Measurements from ENCODE around the gene ENOX1.

ENOX1 gene

GRCh38 chr13:43375797-43376465 lies 410.8 kb downstream of the ENOX1 start:
- Histone ChIP-seq H3K4me1 (ENCODE audit: insufficient read depth, low read length) (peaks cover 44% of the 10 kb centered on the region), H3K9ac (ENCODE audit: low read length) (no peak overlapping the region), H3K4me3 (ENCODE audit: low read depth in 1 of 2, low read length in 2 of 2) (no peak overlapping the region), H3K27ac (ENCODE audit: low read depth, low read length) (no peak overlapping the region), H3K27me3 (ENCODE audit: control insufficient read depth in 1 of 2, insufficient read depth in 2 of 2, low read length in 2 of 2) (no peaks in the 10 kb centered on the region), H3K36me3 (ENCODE audit: insufficient read depth, low read length) (no peaks in the 10 kb centered on the region), H3K9me3 (ENCODE audit: low read length) (no peaks in the 10 kb centered on the region)

GRCh38 chr13:43374621-43375020 lies 412.2 kb downstream of the ENOX1 start:
- Histone ChIP-seq H3K36me3 (ENCODE audit: insufficient read depth, low read length) (no peaks in the 10 kb centered on the region), H3K4me1 (ENCODE audit: insufficient read depth, low read length) (peaks cover 46% of the 10 kb centered on the region), H3K4me3 (ENCODE audit: low read depth in 1 of 2, low read length in 2 of 2) (no peak overlapping the region), H3K9me3 (ENCODE audit: low read length) (no peaks in the 10 kb centered on the region), H3K9ac (ENCODE audit: low read length) (no peak overlapping the region), H3K27ac (ENCODE audit: low read depth, low read length) (no peak overlapping the region), H3K27me3 (ENCODE audit: control insufficient read depth in 1 of 2, insufficient read depth in 2 of 2, low read length in 2 of 2) (no peaks in the 10 kb centered on the region)

GRCh38 chr13:43373400-43373799 lies 413.4 kb downstream of the ENOX1 start:
- H3K27ac ChIP-seq (ENCODE audit: low read depth, low read length): peak overlapping the region; percentile 46
- H3K27me3 ChIP-seq (ENCODE audit: control insufficient read depth in 1 of 2, insufficient read depth in 2 of 2, low read length in 2 of 2): no peaks in the 10 kb centered on the region
- no peak overlapping the region for H3K4me3 ChIP-seq (ENCODE audit: low read depth in 1 of 2, low read length in 2 of 2)
- no peak overlapping the region for H3K9ac ChIP-seq (ENCODE audit: low read length)
- peaks cover 49% of the 10 kb centered on the region for H3K4me1 ChIP-seq (ENCODE audit: insufficient read depth, low read length)
- H3K9me3 ChIP-seq (ENCODE audit: low read length): no peaks in the 10 kb centered on the region
- no peaks in the 10 kb centered on the region for H3K36me3 ChIP-seq (ENCODE audit: insufficient read depth, low read length)

GRCh38 chr13:43370842-43371241 lies 415.9 kb downstream of the ENOX1 start:
- Histone ChIP-seq H3K9me3 (ENCODE audit: low read length) (no peaks in the 10 kb centered on the region), H3K9ac (ENCODE audit: low read length) (no peak overlapping the region), H3K4me3 (ENCODE audit: low read depth in 1 of 2, low read length in 2 of 2) (no peak overlapping the region), H3K27ac (ENCODE audit: low read depth, low read length) (no peak overlapping the region), H3K36me3 (ENCODE audit: insufficient read depth, low read length) (no peaks in the 10 kb centered on the region), H3K4me1 (ENCODE audit: insufficient read depth, low read length) (peaks cover 57% of the 10 kb centered on the region), H3K27me3 (ENCODE audit: control insufficient read depth in 1 of 2, insufficient read depth in 2 of 2, low read length in 2 of 2) (no peaks in the 10 kb centered on the region)

GRCh38 chr13:43369319-43369718 lies 417.5 kb downstream of the ENOX1 start:
- Histone ChIP-seq H3K9ac (ENCODE audit: low read length) (no peak overlapping the region), H3K4me1 (ENCODE audit: insufficient read depth, low read length) (peaks cover 66% of the 10 kb centered on the region), H3K4me3 (ENCODE audit: low read depth in 1 of 2, low read length in 2 of 2) (no peak overlapping the region), H3K27me3 (ENCODE audit: control insufficient read depth in 1 of 2, insufficient read depth in 2 of 2, low read length in 2 of 2) (no peaks in the 10 kb centered on the region), H3K9me3 (ENCODE audit: low read length) (no peaks in the 10 kb centered on the region), H3K27ac (ENCODE audit: low read depth, low read length) (no peak overlapping the region), H3K36me3 (ENCODE audit: insufficient read depth, low read length) (no peaks in the 10 kb centered on the region)

GRCh38 chr13:43368003-43368402 lies 418.8 kb downstream of the ENOX1 start:
- no peak overlapping the region for H3K27ac ChIP-seq (ENCODE audit: low read depth, low read length)
- peak overlapping the region; percentile 1 to 23 for H3K4me3 ChIP-seq (ENCODE audit: low read depth in 1 of 2, low read length in 2 of 2)

GRCh38 chr13:43365039-43365344 lies 421.8 kb downstream of the ENOX1 start:
- no peaks in the 10 kb centered on the region for H3K9me3 ChIP-seq (ENCODE audit: low read length)
- peak overlapping the region; percentile 75 for H3K27ac ChIP-seq (ENCODE audit: low read depth, low read length)
- no peaks in the 10 kb centered on the region for H3K36me3 ChIP-seq (ENCODE audit: insufficient read depth, low read length)
- peaks cover 61% of the 10 kb centered on the region for H3K4me1 ChIP-seq (ENCODE audit: insufficient read depth, low read length)
- no peaks in the 10 kb centered on the region for H3K27me3 ChIP-seq (ENCODE audit: control insufficient read depth in 1 of 2, insufficient read depth in 2 of 2, low read length in 2 of 2)
- H3K9ac ChIP-seq (ENCODE audit: low read length): peak overlapping the region; percentile 2
- no peak overlapping the region for H3K4me3 ChIP-seq (ENCODE audit: low read depth in 1 of 2, low read length in 2 of 2)

More at GRCh38 chr13:43368003-43368402, 418.8 kb downstream of the ENOX1 start:
- peaks cover 63% of the 10 kb centered on the region for H3K4me1 ChIP-seq (ENCODE audit: insufficient read depth, low read length)
- no peaks in the 10 kb centered on the region for H3K36me3 ChIP-seq (ENCODE audit: insufficient read depth, low read length)
- H3K27me3 ChIP-seq (ENCODE audit: control insufficient read depth in 1 of 2, insufficient read depth in 2 of 2, low read length in 2 of 2): no peaks in the 10 kb centered on the region
- H3K9me3 ChIP-seq (ENCODE audit: low read length): no peaks in the 10 kb centered on the region
- H3K9ac ChIP-seq (ENCODE audit: low read length): no peak overlapping the region

GRCh38 chr13:43364210-43365038 lies 422.3 kb downstream of the ENOX1 start:
- Histone ChIP-seq H3K36me3 (ENCODE audit: insufficient read depth, low read length) (no peaks in the 10 kb centered on the region), H3K4me3 (ENCODE audit: low read depth in 1 of 2, low read length in 2 of 2) (peak overlapping the region in 1 of 2 donors; percentile 6), H3K9me3 (ENCODE audit: low read length) (no peaks in the 10 kb centered on the region), H3K4me1 (ENCODE audit: insufficient read depth, low read length) (peaks cover 61% of the 10 kb centered on the region), H3K9ac (ENCODE audit: low read length) (peak overlapping the region; percentile 2), H3K27me3 (ENCODE audit: control insufficient read depth in 1 of 2, insufficient read depth in 2 of 2, low read length in 2 of 2) (no peaks in the 10 kb centered on the region), H3K27ac (ENCODE audit: low read depth, low read length) (peak overlapping the region; percentile 75)

GRCh38 chr13:43363156-43363953 lies 423.4 kb downstream of the ENOX1 start:
- no peak overlapping the region for H3K9ac ChIP-seq (ENCODE audit: low read length)
- H3K27ac ChIP-seq (ENCODE audit: low read depth, low read length): peak overlapping the region; percentile 71
- no peaks in the 10 kb centered on the region for H3K9me3 ChIP-seq (ENCODE audit: low read length)
- no peak overlapping the region for H3K4me3 ChIP-seq (ENCODE audit: low read depth in 1 of 2, low read length in 2 of 2)
- no peaks in the 10 kb centered on the region for H3K27me3 ChIP-seq (ENCODE audit: control insufficient read depth in 1 of 2, insufficient read depth in 2 of 2, low read length in 2 of 2)
- no peaks in the 10 kb centered on the region for H3K36me3 ChIP-seq (ENCODE audit: insufficient read depth, low read length)
- H3K4me1 ChIP-seq (ENCODE audit: insufficient read depth, low read length): peaks cover 57% of the 10 kb centered on the region

- Histone ChIP-seq H3K27ac (ENCODE audit: low read depth, low read length) (no peak overlapping the region), H3K9ac (ENCODE audit: low read length) (no peak overlapping the region), H3K4me3 (ENCODE audit: low read depth in 1 of 2, low read length in 2 of 2) (no peak overlapping the region), H3K4me1 (ENCODE audit: insufficient read depth, low read length) (peaks cover 49% of the 10 kb centered on the region), H3K27me3 (ENCODE audit: control insufficient read depth in 1 of 2, insufficient read depth in 2 of 2, low read length in 2 of 2) (no peaks in the 10 kb centered on the region), H3K36me3 (ENCODE audit: insufficient read depth, low read length) (no peaks in the 10 kb centered on the region), H3K9me3 (ENCODE audit: low read length) (no peaks in the 10 kb centered on the region)
Measured at GRCh38 chr13:43362556-43362955, 424.2 kb downstream of the ENOX1 start.

GRCh38 chr13:43360892-43361610 lies 425.7 kb downstream of the ENOX1 start:
- H3K27ac ChIP-seq (ENCODE audit: low read depth, low read length): no peak overlapping the region
- H3K27me3 ChIP-seq (ENCODE audit: control insufficient read depth in 1 of 2, insufficient read depth in 2 of 2, low read length in 2 of 2): no peaks in the 10 kb centered on the region
- H3K4me1 ChIP-seq (ENCODE audit: insufficient read depth, low read length): peaks cover 45% of the 10 kb centered on the region
- no peaks in the 10 kb centered on the region for H3K36me3 ChIP-seq (ENCODE audit: insufficient read depth, low read length)
- H3K9ac ChIP-seq (ENCODE audit: low read length): no peak overlapping the region
- no peak overlapping the region for H3K4me3 ChIP-seq (ENCODE audit: low read depth in 1 of 2, low read length in 2 of 2)
- no peaks in the 10 kb centered on the region for H3K9me3 ChIP-seq (ENCODE audit: low read length)
